AG10803 (cell line): Measurements from ENCODE around the gene ADAM12.
"Not testable (repeated sequence)": the region's sequence is repeated elsewhere in the genome, so short reads cannot be mapped to it uniquely, and the experiment has no call there.

Experiments used
- DNase-seq: peaks from one replicate; pipeline ENCODE4 v3.0.0; 2010; ENCODE audit warnings: low read depth
- H3K4me3 ChIP-seq: 2 replicates; pipeline ENCODE4 v1.5.1; 2011; ENCODE audit warnings: mild to moderate bottlenecking, low read length, control low read depth
- CTCF ChIP-seq: conservative IDR thresholded peaks from 2 replicates; pipeline ENCODE4 v1.5.1; 2011; ENCODE audit warnings: mild to moderate bottlenecking, low read length, control low read depth, inconsistent platforms

ADAM12 gene

GRCh38 chr10:126253611-126253998 is 134.7 kb downstream of the ADAM12 start:
- DNase-seq = no peak
- no peak for TF ChIP-seq CTCF

GRCh38 chr10:126252884-126253610 is 135.2 kb downstream of the ADAM12 start:
- no peak overlapping the region for H3K4me3 ChIP-seq
- DNase-seq = peak; percentile 99
- TF ChIP-seq CTCF = no peak

More at GRCh38 chr10:126253611-126253998, 134.7 kb downstream of the ADAM12 start:
- H3K4me3 ChIP-seq = no peak overlapping the region

- no peak for TF ChIP-seq CTCF
- DNase-seq = no peak
- H3K4me3 ChIP-seq = no peak overlapping the region
Measured at GRCh38 chr10:126251778-126252407, 136.4 kb downstream of the ADAM12 start.

GRCh38 chr10:126250527-126251310 is 137.6 kb downstream of the ADAM12 start:
- TF ChIP-seq CTCF = no peak
- no peak overlapping the region for H3K4me3 ChIP-seq
- peak; percentile 51 for DNase-seq

GRCh38 chr10:126250045-126250444 is 138.2 kb downstream of the ADAM12 start:
- TF ChIP-seq CTCF = no peak
- H3K4me3 ChIP-seq = no peak overlapping the region
- no peak for DNase-seq

- no peak overlapping the region for H3K4me3 ChIP-seq
- TF ChIP-seq CTCF = no peak
- peak; percentile 99 for DNase-seq
Measured at GRCh38 chr10:126247446-126247975, 140.8 kb downstream of the ADAM12 start.

GRCh38 chr10:126246396-126246795 is 141.9 kb downstream of the ADAM12 start:
- DNase-seq, H3K4me3 ChIP-seq: not testable (repeated sequence)
